SU-DHL-6 (cell line): ENCODE data around the gene ARSK.

Experiments used
- CTCF ChIP-seq: fragments of 200-600 bp; sonication (generic); IDR thresholded peaks from one replicate; pipeline ENCODE4 v1.5.1; 2017; ENCODE audit warnings: antibody characterized with exemption, mild to moderate bottlenecking, low read length, moderate library complexity; ENCODE audit not compliant: insufficient read depth, poor library complexity, severe bottlenecking
- EZH2phosphoT487 ChIP-seq: fragments of 200-600 bp; sonication (generic), shearing (Covaris generic); conservative IDR thresholded peaks from 2 replicates; pipeline ENCODE4 v1.6.1; 2018; ENCODE audit warnings: mild to moderate bottlenecking, antibody characterized with exemption, low read length, moderate library complexity, mixed read lengths

DNA sequence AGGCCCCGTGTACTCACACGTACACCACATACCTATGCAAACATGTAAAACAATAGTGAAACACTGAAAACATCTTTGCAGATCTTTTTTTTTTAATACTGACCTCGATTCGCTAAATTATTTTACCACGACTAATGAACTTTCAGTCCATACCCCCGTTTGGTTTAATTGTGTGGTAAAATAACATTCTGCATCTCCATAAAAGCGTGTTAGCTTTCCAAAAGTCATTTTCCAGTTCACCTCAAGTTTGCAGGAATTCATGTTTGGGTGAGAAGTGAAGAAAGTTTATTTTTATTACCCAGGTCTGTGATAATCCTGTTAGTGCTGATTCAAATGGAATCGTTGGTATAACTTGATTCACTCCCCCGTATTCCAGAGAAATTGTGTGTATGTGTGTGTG lies 652 bp downstream of the ARSK start:
- TF ChIP-seq CTCF: no peak
- TF ChIP-seq EZH2phosphoT487: no peak
